HFFc6 (cell line): ENCODE data around the gene ITGA7. TPM values are rescaled to one million over a fixed set of nuclear protein-coding genes. Genes with fewer than 3 reads are reported as not detected.
A peak's percentile ranks its signal among the peaks of the same experiment; 100 is the strongest.

Experiments
- DNase-seq: peaks from one replicate; pipeline ENCODE4 v3.0.0-alpha.2; 2018
- H3K27ac Mint-ChIP-seq: 2 replicates; pipeline ENCODE4 v1.8.0; 2020; ENCODE audit warnings: mild to moderate bottlenecking, mixed read lengths
- H3K27me3 Mint-ChIP-seq: 2 replicates; pipeline ENCODE4 v1.8.0; 2021; ENCODE audit warnings: mild to moderate bottlenecking, moderate library complexity, mixed read lengths; ENCODE audit not compliant: insufficient read depth
- H3K36me3 Mint-ChIP-seq: 2 replicates; pipeline ENCODE4 v1.8.0; 2021; ENCODE audit warnings: low read depth, mixed read lengths
- H3K4me1 Mint-ChIP-seq: 2 replicates; pipeline ENCODE4 v1.8.0; 2020; ENCODE audit warnings: low read depth, mixed read lengths
- H3K4me3 Mint-ChIP-seq: 2 replicates; pipeline ENCODE4 v1.8.0; 2020; ENCODE audit warnings: mild to moderate bottlenecking, moderate library complexity, mixed read lengths
- H3K9me3 Mint-ChIP-seq: 2 replicates; pipeline ENCODE4 v1.8.0; 2020; ENCODE audit warnings: mild to moderate bottlenecking, mixed read lengths
- total RNA-seq, 6 experiments: library from RNA; stranded (reverse); fragmentation: NEBNext Ultra II Directional; extraction: Animal tissue kit (Norgen Biotek cat#: 25700); gene quantifications; 2 replicates in 1 of 6; 3 replicates in 5 of 6; pipeline ENCODE4 v1.2.3, GENCODE V29; 2021
- TF ChIP-seq, protein P1 (sequence below): fragments of 200-600 bp; sonication (generic); IDR thresholded peaks from 2 replicates; pipeline ENCODE4 v1.5.0; 2021; ENCODE audit warnings: antibody characterized with exemption, mild to moderate bottlenecking

Gene ITGA7
- total RNA-seq, 6 experiments from 2014 or later: 0.95 to 2.3 (median 1.2) TPM

DNA sequence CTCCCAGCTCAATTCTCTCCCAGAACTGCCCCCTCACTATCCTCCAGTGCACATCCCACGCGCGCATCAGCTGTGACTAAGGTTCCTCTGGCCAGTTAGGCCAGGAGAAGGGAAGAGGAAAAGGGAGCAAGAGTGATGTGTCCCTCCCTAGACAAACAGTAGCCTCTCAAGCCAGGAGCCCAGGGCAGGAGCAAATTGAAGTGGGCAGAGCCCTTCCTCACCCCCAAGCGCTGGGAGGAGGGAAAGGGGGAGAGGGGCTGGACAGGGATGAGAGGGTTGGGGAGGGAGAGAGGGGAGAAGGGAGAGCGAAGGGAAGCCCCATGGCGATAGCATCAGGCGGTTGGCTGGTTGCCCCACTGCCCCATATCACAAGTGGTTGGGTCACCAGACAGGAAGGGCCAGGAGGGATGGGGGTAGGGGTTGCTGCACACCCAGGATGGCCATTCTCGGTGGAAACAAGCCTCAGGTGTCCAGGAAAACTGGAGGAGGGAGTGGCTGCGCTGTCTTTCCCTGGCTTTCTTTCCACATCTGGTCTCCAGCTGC lies 20.0 kb upstream of the ITGA7 start:
- TF ChIP-seq, protein P1, sequence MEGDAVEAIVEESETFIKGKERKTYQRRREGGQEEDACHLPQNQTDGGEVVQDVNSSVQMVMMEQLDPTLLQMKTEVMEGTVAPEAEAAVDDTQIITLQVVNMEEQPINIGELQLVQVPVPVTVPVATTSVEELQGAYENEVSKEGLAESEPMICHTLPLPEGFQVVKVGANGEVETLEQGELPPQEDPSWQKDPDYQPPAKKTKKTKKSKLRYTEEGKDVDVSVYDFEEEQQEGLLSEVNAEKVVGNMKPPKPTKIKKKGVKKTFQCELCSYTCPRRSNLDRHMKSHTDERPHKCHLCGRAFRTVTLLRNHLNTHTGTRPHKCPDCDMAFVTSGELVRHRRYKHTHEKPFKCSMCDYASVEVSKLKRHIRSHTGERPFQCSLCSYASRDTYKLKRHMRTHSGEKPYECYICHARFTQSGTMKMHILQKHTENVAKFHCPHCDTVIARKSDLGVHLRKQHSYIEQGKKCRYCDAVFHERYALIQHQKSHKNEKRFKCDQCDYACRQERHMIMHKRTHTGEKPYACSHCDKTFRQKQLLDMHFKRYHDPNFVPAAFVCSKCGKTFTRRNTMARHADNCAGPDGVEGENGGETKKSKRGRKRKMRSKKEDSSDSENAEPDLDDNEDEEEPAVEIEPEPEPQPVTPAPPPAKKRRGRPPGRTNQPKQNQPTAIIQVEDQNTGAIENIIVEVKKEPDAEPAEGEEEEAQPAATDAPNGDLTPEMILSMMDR: no peak
- Mint-ChIP-seq H3K4me3 (peak overlapping the region; percentile 93), H3K4me1 (peaks cover 62% of the 10 kb centered on the region), H3K36me3 (peaks cover 43% of the 10 kb centered on the region), H3K9me3 (no peaks in the 10 kb centered on the region), H3K27ac (peak overlapping the region; percentile 90), H3K27me3 (peaks cover 11% of the 10 kb centered on the region)
- peak; percentile 66 for DNase-seq

DNA sequence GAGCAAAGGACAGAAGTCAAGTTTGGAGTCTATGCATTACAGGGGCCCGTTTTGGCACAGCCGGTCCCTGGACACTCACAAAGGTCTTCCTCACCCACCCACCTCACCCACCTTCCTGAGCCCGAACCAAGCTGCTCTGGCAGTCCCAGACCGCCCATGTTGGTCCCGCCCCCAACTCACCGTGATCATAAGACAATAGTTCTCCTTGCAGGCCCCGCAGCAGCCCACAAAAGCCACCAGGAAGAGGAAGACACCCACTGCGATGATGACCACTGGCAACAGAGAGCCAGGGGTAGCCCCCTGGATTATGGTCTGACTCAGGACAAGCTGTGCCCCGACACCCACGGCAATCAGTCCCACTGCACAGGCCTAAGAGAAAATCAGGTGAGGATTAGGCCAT lies 19.3 kb upstream of the ITGA7 start:
- Mint-ChIP-seq H3K27me3 (peaks cover 11% of the 10 kb centered on the region), H3K4me3 (peak overlapping the region; percentile 93), H3K36me3 (peaks cover 43% of the 10 kb centered on the region), H3K27ac (peak overlapping the region; percentile 90), H3K9me3 (no peaks in the 10 kb centered on the region), H3K4me1 (peaks cover 65% of the 10 kb centered on the region)
- no peak for DNase-seq
- TF ChIP-seq, protein P1: no peak

DNA sequence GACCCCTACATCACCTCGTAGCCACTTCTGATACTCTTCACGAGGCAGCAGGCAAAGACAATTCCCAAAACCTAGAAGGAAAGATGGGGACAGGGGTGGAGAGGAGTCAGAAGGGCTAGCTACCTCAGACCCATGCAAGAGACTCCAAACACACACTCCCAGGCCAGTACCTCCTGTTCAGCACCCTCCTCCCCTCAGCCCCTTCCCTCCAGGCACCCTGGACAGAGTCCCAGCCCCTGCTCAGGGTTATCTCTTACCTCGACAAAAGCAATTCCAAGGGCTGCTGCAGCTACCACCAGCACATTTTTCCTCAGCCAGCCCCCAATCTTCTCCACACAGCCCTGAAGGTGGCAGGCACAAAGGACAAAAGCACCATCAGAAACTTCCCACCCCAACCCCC lies 17.9 kb upstream of the ITGA7 start:
- Mint-ChIP-seq H3K27me3 (peaks cover 15% of the 10 kb centered on the region), H3K4me1 (peaks cover 74% of the 10 kb centered on the region), H3K36me3 (peaks cover 43% of the 10 kb centered on the region), H3K4me3 (peak overlapping the region; percentile 93), H3K27ac (peak overlapping the region; percentile 69), H3K9me3 (no peaks in the 10 kb centered on the region)
- TF ChIP-seq, protein P1: no peak
- DNase-seq: no peak

DNA sequence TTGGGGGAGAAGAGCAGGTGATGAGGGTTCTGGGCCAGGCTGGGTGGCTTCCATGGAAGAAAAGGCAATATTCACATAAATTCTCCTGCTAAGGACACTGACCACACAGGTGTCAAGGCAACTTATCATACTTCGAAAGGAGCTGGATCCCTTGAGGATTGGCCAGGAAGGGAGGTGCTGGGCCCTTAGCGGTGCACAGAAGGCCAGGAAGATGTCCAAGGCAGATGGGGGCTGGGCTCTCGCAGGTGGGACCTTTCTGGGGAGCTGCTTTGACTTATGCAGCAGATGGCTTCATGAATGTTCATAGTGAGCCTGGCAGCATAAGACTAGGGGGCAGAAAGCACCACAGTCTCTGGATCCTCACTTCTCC lies 17.2 kb upstream of the ITGA7 start:
- peaks cover 74% of the 10 kb centered on the region for H3K4me1 Mint-ChIP-seq
- peak overlapping the region; percentile 67 for H3K27ac Mint-ChIP-seq
- H3K27me3 Mint-ChIP-seq: peaks cover 14% of the 10 kb centered on the region
- peak overlapping the region; percentile 20 for H3K4me3 Mint-ChIP-seq
- no peaks in the 10 kb centered on the region for H3K9me3 Mint-ChIP-seq
- TF ChIP-seq, protein P1: peak; percentile 40; the same call in 1 of the 2 replicates
- H3K36me3 Mint-ChIP-seq: peaks cover 43% of the 10 kb centered on the region
- no peak for DNase-seq

DNA sequence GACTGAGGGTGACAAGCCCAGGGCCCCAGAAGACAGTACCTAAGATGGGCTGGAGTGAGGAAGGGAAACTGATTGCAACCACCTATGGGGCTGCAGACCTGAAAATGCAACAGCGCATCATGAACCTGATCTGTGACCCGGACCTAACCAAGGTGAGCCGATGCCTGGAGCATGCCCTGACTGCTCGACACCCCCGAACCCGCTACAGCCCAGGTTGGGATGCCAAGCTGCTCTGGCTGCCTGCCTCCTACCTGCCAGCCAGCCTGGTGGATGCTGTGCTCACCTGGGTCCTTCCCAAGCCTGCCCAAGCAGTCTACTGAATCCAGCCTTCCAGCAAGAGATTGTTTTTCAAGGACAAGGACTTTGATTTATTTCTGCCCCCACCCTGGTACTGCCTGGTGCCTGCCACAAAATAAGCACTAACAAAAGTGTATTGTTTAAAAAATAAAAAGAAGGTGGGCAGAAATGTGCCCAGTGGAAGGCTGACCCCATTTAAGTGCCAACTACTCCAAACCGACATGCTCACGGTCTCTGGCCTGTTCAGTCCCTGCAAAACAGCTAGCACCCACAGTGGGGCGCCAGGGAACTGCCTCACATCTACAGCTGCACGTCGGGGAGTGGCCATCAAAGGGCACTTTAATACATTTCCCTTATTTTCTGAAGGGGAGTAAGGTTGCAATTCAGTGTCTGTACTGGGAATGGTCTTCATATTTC lies 16.7 kb upstream of the ITGA7 start:
- peaks cover 43% of the 10 kb centered on the region for H3K36me3 Mint-ChIP-seq

More for the DNA sequence above, 16.7 kb upstream of the ITGA7 start:
- Mint-ChIP-seq H3K27ac (peak overlapping the region; percentile 67), H3K9me3 (no peaks in the 10 kb centered on the region), H3K4me1 (peaks cover 74% of the 10 kb centered on the region), H3K27me3 (peaks cover 15% of the 10 kb centered on the region), H3K4me3 (peak overlapping the region; percentile 20)
- TF ChIP-seq, protein P1: peak; percentile 73
- DNase-seq: peak; percentile 57
